ENCODE data around the gene CMSS1. TPM values are rescaled to one million over a fixed set of nuclear protein-coding genes. Genes with fewer than 3 reads are reported as not detected.
A peak's percentile ranks its signal among the peaks of the same experiment; 100 is the strongest.

Gene CMSS1
- total RNA-seq, 4 donors from 2014 or later = 1.8 to 41.2 (median 17.0) TPM

GRCh38 chr3:99896482-99896881 lies 78.8 kb downstream of the CMSS1 start:
- Histone ChIP-seq H3K4me3 (no peak overlapping the region), H3K36me3 (no peaks in the 10 kb centered on the region), H3K27me3 (no peaks in the 10 kb centered on the region), H3K4me1 (no peaks in the 10 kb centered on the region), H3K9me3 (no peaks in the 10 kb centered on the region), H3K27ac (no peak overlapping the region)
- no peak for DNase-seq
- TF ChIP-seq POLR2A (IDR thresholded peaks at IDR 0.05) (no peak), CTCF (IDR thresholded peaks at IDR 0.05) (no peak)
- intact Hi-C loops (cut with DNase I; ENCODE audit: low total_unique reads) = no loop called here

GRCh38 chr3:99899603-99900002 lies 81.9 kb downstream of the CMSS1 start:
- intact Hi-C loops (cut with DNase I; ENCODE audit: low total_unique reads) = no loop called here
- Histone ChIP-seq H3K36me3 (no peaks in the 10 kb centered on the region), H3K4me1 (no peaks in the 10 kb centered on the region), H3K27ac (no peak overlapping the region), H3K9me3 (no peaks in the 10 kb centered on the region), H3K4me3 (no peak overlapping the region), H3K27me3 (no peaks in the 10 kb centered on the region)
- TF ChIP-seq POLR2A (IDR thresholded peaks at IDR 0.05) (no peak), CTCF (IDR thresholded peaks at IDR 0.05) (no peak)
- no peak for DNase-seq

- no peaks in the 10 kb centered on the region for H3K27me3 ChIP-seq
- no peak overlapping the region for H3K27ac ChIP-seq
- intact Hi-C loops (cut with DNase I; ENCODE audit: low total_unique reads) = no loop called here
- TF ChIP-seq POLR2A (IDR thresholded peaks at IDR 0.05) = no peak
- TF ChIP-seq CTCF (IDR thresholded peaks at IDR 0.05) = no peak
- no peak overlapping the region for H3K4me3 ChIP-seq
- no peaks in the 10 kb centered on the region for H3K36me3 ChIP-seq
- no peaks in the 10 kb centered on the region for H3K4me1 ChIP-seq
- DNase-seq = no peak
- H3K9me3 ChIP-seq = no peaks in the 10 kb centered on the region
Measured at GRCh38 chr3:99900248-99900647, 82.6 kb downstream of the CMSS1 start.

- no peaks in the 10 kb centered on the region for H3K4me1 ChIP-seq
- TF ChIP-seq CTCF (IDR thresholded peaks at IDR 0.05) (no peak), POLR2A (IDR thresholded peaks at IDR 0.05) (no peak)
- DNase-seq = no peak
- no peaks in the 10 kb centered on the region for H3K9me3 ChIP-seq
- no peaks in the 10 kb centered on the region for H3K27me3 ChIP-seq
- H3K27ac ChIP-seq = peak overlapping the region; percentile 10 to 46
- intact Hi-C loops (cut with DNase I; ENCODE audit: low total_unique reads) = no loop called here
- H3K36me3 ChIP-seq = no peaks in the 10 kb centered on the region
- no peak overlapping the region for H3K4me3 ChIP-seq
Measured at GRCh38 chr3:99901200-99901926, 83.7 kb downstream of the CMSS1 start.

GRCh38 chr3:99902091-99902490 lies 84.4 kb downstream of the CMSS1 start:
- Histone ChIP-seq H3K9me3 (no peaks in the 10 kb centered on the region), H3K4me1 (no peaks in the 10 kb centered on the region), H3K36me3 (no peaks in the 10 kb centered on the region), H3K27me3 (no peaks in the 10 kb centered on the region), H3K27ac (peak overlapping the region in 1 of 2 donors; percentile 10), H3K4me3 (no peak overlapping the region)
- intact Hi-C loops (cut with DNase I; ENCODE audit: low total_unique reads) = no loop called here
- DNase-seq = no peak
- no peak for TF ChIP-seq POLR2A (IDR thresholded peaks at IDR 0.05)
- no peak for TF ChIP-seq CTCF (IDR thresholded peaks at IDR 0.05)

Measured in uterus (tissue), 4 donors.